C4-2B (cell line): ENCODE results near the gene ASB10.

Experiments
- H3K27ac ChIP-seq: fragments of 450-650 bp; 2 replicates; pipeline ENCODE4 v1.5.1; 2017
- ZFX ChIP-seq: fragments of 450-650 bp; IDR thresholded peaks from 2 replicates; pipeline ENCODE4 v1.6.1; 2017
- TF ChIP-seq, protein P1 (sequence below): fragments of 450-650 bp; conservative IDR thresholded peaks from 2 replicates; pipeline ENCODE4 v1.5.1; 2017; ENCODE audit warnings: mild to moderate bottlenecking

The ASB10 gene

DNA sequence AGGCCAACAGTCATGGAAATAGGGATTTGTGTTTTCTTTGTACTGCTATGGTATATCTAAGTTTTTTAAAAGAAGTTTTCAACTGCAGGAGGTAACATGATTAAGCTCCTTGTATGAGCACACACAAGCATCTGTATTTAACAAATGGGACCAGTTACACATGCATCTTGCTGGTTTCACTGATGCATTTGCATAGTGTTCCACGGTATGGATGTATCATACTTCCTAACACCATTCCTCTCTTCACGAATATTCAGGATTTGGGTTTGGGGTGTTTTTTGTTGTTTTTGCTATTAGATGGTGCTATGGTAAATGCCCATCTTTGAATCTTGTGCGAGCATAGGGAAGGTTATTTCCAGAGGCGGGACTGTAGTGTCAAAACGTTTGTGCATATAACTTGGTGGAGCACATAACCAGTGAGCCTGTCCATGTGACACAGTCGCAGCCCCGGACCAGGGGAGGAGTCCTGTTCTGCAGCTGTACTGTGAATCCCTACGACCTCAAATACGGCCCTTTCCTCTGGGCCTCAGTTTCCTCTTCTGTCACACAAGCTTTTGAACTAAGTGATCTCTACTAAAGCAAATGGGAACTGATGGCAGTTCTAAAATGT lies 21.3 kb upstream of the ASB10 start:
- H3K27ac ChIP-seq, result no peak overlapping the region
- TF ChIP-seq, protein P1, sequence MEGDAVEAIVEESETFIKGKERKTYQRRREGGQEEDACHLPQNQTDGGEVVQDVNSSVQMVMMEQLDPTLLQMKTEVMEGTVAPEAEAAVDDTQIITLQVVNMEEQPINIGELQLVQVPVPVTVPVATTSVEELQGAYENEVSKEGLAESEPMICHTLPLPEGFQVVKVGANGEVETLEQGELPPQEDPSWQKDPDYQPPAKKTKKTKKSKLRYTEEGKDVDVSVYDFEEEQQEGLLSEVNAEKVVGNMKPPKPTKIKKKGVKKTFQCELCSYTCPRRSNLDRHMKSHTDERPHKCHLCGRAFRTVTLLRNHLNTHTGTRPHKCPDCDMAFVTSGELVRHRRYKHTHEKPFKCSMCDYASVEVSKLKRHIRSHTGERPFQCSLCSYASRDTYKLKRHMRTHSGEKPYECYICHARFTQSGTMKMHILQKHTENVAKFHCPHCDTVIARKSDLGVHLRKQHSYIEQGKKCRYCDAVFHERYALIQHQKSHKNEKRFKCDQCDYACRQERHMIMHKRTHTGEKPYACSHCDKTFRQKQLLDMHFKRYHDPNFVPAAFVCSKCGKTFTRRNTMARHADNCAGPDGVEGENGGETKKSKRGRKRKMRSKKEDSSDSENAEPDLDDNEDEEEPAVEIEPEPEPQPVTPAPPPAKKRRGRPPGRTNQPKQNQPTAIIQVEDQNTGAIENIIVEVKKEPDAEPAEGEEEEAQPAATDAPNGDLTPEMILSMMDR, result no peak
- no peak for TF ChIP-seq ZFX

- TF ChIP-seq, protein P1, result no peak
- TF ChIP-seq ZFX, result no peak
- no peak overlapping the region for H3K27ac ChIP-seq
Observed at GRCh38 chr7:151207804-151208203, 20.8 kb upstream of the ASB10 start.

- TF ChIP-seq ZFX, result no peak
- TF ChIP-seq, protein P1, result no peak
- no peak overlapping the region for H3K27ac ChIP-seq
Observed at GRCh38 chr7:151207315-151207714, 20.3 kb upstream of the ASB10 start.

DNA sequence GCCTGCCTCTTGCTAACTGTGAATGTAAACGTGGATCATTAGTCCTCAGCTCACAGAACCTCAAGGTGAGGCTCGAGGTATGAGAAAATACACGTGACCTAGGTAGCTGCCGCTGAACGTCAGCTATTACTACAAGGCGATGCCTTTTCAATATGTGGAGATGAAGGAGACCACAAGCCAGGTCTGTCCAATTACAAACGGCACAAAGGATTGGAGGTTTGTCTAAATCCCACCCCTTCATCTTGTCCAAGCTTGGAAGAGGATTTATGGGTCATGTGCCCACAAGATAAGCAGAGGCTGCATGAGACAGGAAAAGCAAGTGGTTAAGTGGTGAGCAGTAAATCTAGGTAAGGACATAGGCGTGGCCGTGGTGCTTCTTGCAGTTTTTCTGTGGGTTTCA lies 19.9 kb upstream of the ASB10 start:
- H3K27ac ChIP-seq, result no peak overlapping the region
- TF ChIP-seq ZFX, result no peak
- TF ChIP-seq, protein P1, result no peak

DNA sequence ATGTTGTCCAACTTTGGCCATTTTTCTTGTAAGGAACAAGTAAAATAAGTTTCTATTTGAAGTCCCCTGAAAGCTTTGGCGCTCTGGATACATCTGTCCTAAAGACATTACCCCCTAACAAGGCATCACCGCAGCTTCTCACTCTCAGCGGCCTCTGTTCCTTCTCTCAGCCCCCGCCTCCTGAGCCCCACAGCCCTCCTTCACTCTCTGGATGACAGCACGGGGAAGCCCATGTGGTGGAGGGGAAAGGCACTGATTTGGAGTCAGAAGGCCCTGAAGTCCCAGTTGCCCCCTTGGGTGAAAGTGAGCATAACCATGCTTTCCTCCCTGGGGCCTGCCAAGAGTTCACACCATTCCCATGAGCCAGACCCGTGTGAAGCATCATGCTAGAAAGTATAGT lies 18.7 kb upstream of the ASB10 start:
- H3K27ac ChIP-seq, result no peak overlapping the region
- TF ChIP-seq, protein P1, result no peak
- no peak for TF ChIP-seq ZFX

DNA sequence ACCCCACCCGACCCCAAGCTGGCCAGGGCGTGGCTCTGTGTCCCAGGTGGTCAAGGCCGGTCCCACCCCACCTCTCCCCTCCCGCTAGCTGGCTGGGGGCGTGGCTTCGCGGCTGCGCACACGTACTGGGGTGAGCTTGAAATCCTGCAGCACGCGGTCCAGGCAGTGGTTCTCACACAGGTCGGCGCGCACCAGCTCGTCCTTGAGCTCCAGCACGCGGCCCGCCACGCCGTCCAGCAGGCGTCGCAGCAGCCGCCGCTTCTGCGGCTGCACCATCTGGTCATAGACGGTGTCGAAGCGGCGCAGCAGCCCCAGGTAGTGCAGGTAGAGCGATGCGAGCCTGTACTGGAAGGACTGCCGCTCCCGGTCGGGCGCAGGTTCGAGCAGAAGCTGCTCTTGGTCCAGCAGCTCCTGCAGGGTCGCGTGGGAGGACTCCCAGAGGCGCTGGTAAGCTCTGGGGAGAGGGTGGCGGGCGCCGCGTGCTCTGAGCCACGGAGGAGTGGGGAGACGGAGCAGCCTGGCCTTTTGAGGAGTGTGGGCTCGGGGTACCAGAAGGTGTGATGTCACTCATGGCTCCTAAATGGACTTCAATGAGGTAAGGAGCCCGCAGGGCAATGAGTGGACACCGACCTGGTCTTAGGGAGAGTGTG lies 17.5 kb upstream of the ASB10 start:
- H3K27ac ChIP-seq, result no peak overlapping the region
- TF ChIP-seq, protein P1, result peak; percentile 79
- no peak for TF ChIP-seq ZFX

DNA sequence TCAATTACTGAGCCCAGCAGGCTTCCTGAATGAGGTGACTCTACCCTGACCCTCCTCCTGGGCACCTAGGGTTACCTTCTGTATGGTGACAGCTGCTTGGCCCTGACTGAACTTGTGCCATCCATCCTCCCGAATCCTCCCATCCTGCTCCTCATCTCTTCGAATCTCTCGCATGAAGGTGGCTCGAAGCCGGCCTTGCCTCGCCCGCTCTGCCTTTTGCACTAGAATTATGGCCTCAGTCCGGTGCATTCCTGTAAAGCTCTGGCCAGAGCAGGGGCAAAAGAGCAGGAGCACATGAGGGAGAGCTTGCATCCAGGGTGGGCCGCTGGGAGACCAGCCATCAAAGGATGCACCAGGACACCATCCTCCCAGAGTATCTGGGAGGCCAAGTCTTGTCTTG lies 15.8 kb upstream of the ASB10 start:
- H3K27ac ChIP-seq, result no peak overlapping the region
- TF ChIP-seq, protein P1, result no peak
- TF ChIP-seq ZFX, result no peak
